Activated naive CD4-positive, alpha-beta T cell (primary cell): ENCODE measurements around the gene EMP3.
"Not testable (repeated sequence)": the region's sequence is repeated elsewhere in the genome, so short reads cannot be mapped to it uniquely, and the experiment has no call there.

Source experiments
- DNase-seq, 4 experiments: peaks; one replicate each; lab custom pipeline; 2025; lab: John Stamatoyannopoulos, UW

The EMP3 gene

DNA sequence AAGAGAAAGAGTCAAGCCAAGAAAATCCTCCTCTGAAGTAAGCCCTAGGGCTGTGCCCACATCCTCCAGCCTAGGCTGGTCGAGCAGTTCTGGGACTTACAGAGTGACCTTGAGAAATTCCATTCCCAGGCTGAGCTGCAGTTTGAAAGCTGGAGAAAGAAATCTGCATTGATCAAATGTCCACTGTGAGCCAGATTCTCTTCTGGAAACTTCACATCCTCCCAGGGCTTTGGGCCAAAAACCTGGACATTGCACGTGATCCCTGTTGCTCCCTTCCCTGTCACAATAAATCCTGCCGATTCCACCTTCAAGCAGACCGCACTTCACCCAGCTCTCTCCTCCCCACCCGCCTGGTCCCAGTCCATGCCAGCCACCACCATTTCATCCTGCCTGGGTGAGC lies 22.7 kb downstream of the EMP3 start:
- no peak for DNase-seq

DNA sequence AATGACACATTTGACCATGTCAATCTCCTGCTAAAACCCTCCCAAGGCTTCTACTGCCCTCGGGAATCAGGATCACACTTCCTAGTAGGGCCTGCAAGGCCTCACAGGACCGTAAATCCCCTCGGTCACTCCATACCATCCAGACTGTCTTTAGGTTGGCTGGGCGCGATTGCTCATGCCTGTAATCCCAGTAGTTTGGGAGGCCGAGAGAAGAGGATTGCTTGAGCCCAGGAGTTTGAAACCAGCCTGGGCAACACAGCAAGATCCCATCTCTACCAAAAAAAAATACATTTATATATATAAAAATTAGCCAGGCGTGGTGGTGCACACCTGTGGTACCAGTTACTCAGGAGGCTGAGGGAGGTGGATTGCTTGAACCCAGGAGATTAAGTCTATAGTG lies 23.4 kb downstream of the EMP3 start:
- no peak for DNase-seq

DNA sequence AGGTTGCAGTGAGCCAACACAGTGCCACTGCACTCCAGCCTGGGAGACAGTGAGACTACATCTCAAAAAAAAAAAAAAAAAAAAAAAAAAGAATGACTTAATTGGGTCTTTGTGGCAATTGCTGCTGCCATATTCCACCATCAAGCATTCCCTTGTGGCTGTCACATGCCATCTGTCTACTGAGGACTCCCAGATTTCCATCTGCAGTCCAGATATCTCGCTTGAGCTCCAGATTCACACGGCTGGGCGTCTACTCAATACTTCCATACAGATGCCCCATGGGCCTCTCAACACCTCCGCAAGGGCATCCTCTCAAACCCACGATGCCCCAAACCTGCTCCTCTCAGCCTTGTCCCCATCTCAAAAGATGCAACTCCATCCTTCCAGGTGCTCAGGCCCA lies 25.5 kb downstream of the EMP3 start:
- DNase-seq: no peak

DNA sequence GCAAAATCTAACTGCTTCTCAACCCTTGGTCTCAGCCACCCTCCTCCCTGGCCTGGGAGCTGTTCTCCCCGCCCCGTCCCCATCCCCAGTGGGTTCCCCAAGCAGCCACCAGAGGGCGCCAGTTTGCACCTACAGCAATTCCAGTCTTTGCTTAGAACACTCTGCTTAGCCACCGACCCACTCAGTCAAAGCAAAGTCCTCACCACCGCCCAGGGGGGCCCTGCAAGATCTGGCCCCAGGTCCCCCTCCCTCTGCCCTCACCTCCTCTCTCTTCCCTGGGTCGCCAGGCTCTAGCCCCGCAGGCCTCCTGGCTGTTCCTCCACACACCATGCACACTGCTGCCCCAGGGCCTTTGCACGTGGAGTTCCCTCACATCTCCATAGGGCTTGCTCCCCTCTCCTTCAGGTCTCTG lies 26.0 kb downstream of the EMP3 start:
- peak; percentile 66 to 72 (median 68) for DNase-seq

DNA sequence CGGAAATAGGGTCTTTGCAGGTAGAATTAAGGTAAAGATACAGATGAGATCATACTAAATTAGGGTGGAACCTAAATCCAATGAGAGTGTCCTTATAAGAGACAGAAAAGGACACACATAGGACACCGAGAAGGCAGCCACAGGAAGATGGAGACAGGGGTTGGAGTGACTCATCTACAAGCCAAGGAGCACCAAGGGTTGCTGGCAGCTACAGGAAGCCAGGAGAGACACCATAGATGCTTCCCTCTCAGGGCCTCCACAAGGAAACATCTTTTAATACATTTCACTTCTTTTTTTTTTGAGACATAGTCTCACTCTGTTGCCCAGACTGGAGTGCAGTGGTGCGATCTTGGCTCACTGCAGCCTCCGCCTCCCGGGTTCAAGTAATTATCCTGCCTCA lies 28.3 kb downstream of the EMP3 start:
- DNase-seq: no peak

DNA sequence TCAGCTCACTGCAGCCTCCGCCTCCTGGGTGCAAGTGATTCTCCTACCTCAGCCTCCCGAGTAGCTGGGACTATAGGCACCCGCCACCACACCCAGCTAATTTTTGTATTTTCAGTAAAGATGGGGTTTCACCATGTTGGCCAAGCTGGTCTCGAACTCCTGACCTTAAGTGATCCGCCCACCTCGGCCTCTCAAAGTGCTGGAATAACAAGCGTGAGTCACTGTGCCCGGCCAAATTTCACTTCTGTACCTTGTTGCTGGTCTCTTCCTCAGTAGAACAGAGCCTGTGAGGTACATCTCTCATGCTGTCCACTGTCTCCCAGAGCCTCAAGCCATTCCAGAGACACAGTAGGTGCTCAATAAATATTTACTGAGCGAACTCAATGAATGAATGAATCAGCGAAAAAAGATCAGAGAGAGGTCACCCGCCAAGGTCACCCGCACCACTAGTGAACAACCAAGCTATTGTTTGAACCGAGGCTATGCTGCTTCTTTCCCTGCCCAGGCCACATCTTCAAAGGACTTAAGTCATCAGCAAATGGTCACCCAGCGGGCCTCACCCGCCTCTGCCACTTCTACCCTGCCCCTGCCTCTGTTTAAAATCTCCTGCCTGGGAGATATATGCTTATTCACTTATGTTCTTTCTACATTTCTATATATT lies 29.1 kb downstream of the EMP3 start:
- DNase-seq: no peak

DNA sequence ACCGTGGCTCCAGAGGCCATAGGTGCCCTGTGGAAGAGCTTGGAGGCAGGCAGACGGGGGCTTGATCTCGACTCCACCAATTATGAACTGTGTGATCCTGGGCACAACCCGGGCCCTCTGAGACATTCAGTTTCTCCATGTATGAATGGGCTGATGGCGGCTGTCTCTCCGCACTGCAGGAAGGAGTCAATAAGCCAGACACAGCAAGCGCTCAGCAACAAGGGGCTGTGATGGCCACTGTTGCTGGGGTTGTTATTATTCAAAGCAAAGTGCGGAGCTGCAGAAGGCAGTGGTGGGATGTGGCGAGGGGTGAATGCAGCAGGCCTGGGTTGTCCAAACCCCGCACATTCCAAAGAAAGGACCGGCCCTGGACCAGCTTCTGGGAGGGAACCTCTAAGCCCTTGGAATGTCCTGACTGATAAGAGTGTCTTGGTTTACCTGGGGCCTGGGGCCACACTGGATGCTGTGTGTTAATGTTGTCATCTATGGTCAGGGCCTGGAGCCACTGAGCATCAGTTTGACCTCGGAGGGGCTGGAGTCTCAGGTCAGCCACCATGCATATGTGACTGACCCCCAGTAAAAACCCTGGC lies 30.1 kb downstream of the EMP3 start:
- DNase-seq: no peak

DNA sequence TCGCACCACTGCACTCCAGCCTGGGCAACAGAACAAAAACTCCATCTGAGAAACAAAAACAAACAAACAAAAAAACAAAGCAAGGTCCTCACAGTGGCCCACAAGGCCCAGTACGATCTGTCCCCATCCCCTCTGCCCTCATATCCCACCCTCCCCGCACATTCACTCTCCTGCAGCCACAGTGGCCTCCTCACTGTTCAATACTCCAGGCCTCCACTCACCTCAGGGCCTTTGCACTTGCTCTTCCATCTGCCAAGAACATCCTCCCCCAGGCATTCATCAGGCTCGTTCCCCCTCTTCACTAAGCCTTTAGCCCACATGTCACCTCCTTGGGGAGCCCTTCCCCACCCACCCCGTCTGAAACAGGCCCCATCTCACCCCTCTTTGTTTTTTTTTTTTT lies 33.8 kb downstream of the EMP3 start:
- no peak for DNase-seq

DNA sequence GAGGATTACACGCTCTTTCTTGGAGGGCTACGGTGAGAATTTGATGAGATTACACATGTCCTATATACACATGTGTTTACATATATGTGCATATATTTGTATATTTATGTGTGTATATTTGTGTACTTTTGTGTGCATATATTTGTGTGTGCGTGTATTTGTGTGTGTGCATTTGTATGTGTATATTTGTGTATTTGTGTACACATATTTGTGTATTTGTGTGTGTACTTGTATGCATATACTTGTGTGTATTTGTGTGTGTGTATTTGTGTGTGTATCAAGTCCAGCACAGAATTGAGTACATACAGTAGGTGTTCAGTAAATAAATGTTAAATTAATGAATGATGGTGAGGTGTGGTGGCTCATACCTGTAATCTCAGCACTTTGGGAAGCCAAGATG lies 36.6 kb downstream of the EMP3 start:
- no peak for DNase-seq

DNA sequence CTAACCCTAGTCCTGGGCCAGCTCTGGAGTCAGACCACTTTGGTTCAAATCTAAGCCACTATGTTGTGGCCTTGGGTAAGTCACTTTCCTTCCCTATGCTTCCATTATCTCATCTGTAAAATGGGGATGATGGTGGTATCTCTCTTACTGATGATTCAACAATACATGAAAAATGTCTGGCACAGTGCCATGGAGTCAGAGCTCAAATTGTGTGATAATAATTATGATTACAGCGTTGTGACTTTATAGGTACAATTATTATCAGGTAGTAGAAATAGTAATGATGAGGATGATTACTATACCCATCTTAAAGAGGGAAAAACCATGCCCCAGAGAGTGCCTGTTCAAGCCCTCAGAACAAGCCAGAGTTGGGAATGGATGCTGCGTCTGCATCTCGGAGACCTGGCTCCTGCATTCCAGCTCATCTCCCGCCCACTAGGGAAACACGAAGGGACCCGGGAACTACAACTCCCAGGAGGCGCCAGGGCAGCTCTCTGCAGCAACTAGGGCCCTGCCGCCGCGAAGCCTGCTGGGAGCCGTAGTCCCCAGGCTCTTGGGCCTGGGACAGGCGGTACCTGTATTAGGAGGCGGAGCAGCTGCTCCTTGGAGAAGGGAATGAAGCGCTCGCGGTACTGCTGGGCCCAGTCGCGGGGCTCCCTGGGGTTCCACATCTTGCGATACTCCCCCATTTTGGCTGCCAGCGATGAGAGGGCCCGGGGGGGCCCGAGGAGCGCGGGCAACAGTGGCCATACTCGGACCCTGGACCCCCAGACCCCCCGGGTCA lies 37.6 kb downstream of the EMP3 start:
- peak; percentile 53 to 84 (median 68) for DNase-seq

DNA sequence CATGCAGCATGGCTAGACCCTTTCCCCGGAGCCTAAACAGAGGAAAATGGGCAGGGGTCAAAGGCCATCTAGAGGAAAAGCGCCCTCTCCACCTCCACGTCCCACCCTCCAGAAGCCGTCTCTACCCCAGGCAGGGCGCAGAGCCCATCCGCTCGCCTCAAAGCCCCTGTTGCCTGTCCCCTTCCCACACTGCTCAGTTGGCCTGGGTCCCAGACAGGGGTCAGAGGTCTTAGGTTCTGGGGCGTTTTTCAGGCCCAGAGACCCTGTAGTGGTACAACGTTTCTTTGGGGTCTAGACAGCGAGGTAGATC lies 38.1 kb downstream of the EMP3 start:
- peak in 1 of 4 experiments; percentile 42 for DNase-seq

DNA sequence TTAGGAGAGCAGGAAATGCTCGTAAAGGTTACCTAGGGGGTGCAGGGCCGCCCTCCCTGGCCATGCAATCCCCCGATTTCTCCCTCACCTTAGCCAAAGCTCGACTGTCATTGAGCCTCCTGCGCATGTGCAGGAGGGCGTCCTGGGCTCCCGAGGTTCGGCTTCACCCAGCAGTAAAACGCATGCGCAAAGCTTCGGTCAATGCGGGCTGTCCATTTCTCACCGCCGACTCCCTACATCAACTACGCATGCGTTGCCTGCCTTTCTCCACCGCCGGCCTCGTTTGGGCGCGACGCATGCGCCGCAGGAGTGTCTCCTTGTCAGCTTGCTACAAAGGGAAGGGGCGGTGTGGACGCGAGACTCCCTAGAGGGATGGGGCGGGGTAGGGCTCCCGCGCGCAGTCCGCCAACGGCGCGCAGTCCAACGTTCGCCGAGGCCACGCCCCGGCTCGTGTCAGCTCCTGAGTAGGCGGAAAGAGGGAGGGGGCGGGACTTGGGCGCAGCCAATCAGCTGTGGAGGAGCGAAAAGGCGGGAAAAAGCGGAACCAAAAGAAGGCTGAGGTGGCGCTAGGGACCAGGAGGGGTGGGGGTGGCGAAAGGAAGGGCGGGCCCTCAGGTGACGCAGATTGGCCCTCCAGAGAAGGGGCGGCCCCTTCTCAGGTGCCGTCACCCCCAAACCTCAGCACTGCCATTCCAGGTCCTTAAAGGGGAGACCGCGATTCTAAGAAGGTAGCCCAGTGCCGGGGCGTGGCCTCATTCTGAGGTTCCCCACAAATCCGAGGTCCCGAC lies 38.7 kb downstream of the EMP3 start, which contains the start of the genes SYNGR4 and TMEM143:
TSS of gene SYNGR4 (plus strand) at position 558 of the 788 bp plus-strand sequence. CDS start 1,476 bp downstream, outside the sequence.
TSS of gene TMEM143 (minus strand) at position 131 of the 788 bp plus-strand sequence. CDS start at position 111, 20 bp downstream.
- peak; percentile 89 to 97 (median 93) for DNase-seq

DNA sequence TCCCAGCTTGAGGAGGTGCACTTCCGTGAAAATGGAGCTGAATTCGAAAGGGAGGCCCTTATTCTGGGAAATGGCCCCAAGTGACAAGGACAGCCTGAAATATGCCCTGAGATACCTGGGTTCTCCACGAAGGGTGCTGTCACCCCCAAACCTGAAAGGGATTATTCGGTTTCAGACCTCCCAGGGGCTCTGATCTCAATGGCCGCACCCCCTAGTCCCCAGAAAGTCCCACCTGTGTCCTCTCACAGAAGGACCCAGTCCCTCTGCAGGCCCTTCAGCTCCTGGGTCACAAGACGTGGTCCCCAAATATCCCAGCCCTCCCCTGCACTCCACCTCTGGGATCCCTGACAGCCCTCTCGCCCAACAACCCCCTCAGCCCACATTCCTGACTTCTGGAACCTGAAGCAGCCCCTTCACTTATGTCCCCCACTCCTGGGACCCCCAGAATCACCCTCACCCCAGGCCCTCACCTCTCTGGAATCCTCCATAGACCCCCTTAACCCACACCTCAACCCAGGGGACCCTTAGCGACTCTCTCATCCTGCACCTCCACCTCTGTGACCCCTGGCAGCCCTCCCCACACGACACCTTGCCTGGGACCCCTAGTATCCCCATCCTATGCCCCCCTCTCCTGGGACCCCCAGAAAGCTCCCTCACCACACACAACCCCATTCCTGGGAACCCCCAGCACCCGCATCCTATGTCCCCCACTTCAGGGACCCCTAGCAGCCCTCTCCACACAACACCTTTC lies 39.4 kb downstream of the EMP3 start:
- DNase-seq: no peak

DNA sequence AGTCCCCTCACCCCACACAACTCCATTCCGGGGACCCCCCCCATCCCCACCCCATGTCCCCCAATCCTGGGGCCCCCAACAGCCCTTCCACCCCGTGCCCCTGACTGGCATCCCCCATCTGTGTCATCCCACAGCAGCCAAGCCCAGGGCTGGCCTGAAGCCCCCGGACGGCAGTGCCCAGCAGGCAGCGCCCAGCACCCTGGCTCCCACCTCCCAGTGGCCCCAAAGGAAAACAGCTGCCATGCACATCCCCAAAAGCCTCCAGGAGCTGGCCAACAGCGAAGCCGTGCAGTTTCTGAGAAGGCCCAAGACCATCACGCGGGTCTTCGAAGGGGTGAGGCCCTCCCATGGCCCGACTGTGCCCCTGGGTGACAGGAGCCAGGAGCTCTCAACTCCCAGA lies 40.2 kb downstream of the EMP3 start:
- DNase-seq: no peak

DNA sequence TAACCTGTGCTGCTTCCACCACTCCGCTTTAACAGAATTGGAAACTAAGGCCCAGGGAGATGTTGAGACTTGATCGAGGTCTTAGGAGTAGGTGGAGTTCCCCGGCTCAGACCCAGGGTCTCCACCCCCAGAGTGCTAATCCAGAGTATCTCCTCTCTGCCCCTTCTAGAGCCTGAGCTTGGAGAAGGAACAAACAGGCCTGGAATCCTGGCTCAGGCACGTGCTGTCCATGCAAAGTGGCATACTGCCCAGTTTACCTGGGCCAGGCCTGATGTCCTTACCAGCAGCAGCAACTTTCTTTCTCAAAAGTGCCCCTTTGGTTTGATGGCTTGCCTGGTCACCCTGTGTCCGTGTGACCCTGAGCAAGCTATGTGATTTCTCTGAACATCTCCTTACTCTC lies 42.5 kb downstream of the EMP3 start:
- no peak for DNase-seq

DNA sequence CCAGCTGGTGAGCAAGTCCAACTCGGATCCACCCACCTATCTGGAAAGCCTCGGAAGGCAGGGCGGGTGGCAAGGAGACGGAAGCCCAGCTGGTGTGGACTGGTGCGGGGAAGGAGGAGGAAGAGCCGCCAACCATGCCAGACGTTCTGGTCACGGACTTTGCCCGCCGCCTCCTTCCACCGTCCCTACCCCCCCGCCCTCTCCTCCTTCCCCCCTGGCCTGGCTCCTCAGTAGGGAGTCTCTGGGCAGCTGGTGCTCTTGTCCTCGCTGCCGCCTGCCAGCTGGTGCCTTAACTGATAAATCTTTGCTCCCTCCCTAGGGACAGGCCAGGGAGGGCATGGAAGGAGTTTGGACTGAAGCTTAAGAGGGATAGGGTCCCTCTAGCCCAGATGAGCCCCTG lies 43.6 kb downstream of the EMP3 start:
- DNase-seq: no peak

DNA sequence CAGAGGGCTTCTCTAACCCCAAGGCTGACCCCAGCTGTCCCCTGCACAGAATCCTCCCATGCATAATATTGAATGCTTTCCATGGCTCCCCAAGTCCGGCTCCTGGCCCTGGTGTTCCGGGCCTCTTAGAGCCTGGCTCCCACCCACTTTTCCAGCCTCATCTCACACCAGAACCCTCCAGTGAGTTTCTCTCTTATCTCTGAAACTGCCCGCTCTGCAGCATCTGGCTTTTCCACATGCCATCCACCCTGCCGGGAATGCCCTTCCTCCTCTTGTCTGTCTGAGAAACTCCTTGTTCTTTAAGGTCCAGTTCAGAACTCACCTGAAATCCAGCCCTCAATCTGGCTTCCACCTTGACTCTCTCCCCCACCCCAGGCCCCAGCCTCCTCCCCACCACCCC lies 45.6 kb downstream of the EMP3 start:
- no peak for DNase-seq

DNA sequence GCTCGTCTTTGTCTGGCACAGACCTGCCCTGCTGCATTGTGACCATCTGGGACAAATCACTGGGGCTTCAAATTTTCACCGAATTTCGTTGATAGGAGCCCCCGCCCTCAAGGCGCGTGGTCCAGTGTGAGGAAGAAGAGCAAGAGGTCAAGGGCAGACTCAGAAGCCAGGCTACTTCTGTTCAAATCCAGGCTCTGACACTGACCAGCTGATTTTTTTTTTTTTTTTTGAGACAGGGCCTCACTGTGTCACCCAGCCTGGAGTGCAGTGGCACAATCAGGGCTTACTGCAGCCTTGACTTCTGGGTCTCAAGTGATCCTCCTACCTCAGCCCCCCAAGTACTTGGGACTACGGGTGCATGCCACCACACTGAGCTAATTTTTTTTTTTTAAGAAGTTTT lies 46.0 kb downstream of the EMP3 start:
- no peak for DNase-seq

DNA sequence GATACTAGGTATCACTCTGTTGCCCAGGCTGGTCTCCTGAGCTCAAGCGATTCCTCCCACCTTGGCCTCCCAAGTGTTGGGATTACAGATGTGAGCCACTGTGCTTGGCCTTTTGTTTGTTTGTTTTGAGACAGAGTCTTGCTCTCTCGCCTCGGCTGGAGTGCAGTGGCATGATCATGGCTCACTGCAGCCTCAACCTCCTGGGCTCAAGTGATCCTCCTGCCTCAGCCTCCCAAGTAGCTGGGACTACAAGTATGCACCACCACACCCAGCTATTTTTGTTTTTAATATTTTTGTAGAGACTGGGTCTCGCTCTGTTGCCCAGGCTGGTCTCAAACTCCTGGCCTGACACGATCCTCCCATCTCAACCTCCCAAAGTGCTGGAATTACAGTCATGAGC lies 46.4 kb downstream of the EMP3 start:
- DNase-seq: not testable (repeated sequence)

DNA sequence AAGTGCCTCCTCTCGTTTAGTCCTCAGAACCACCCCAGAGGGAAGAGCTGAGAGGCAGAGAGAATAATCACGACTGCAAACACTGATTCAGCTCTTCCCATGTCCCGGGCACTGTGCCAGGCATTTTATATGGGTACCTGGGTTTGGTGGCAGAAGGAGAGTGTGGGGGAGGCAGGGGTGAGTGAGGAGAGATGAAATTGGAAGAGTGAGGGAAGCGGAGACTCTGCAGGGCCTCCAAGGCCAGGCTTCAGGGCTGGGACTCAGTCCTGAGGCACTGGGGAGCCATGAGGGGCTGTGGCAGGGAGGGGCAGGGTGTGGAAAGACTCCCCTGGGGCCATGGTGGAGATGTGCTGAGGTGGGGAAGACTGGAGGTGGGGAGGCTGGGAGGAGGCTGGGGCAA lies 47.6 kb downstream of the EMP3 start:
- no peak for DNase-seq

DNA sequence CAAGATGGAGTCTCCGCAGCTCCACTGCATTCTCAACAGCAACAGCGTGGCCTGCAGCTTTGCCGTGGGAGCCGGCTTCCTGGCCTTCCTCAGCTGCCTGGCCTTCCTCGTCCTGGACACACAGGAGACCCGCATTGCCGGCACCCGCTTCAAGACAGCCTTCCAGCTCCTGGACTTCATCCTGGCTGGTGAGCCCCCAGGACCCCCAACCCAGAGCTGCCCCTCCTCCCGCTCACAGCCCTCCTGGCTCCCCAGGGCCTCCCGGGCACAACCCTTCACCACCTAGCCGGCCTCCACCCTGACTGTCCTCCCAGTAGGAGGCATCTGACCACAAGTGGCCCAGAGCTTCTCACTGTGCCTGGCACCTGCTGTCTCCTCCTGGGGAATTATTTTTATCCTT lies 48.2 kb downstream of the EMP3 start:
- no peak for DNase-seq

DNA sequence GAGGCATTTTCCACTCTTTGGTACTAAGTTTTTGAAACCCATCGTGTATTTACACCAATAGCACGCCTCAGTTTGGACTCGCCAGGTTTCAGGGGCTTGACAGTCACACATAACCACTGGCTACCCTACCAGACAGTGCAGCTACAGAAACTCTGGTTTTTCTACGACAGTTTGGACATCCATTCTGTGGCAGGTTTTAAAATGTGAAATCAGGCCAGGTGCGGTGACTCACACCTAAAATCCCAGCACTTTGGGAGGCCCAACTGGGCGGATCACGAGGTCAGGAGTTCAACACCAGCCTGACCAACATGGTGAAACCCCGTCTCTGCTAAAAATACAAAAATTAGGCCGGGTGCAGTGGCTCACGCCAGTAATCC lies 52.8 kb downstream of the EMP3 start:
- no peak for DNase-seq
